ENCODE measurements around the gene TRAK2. TPM values are rescaled to one million over a fixed set of nuclear protein-coding genes. Genes with fewer than 3 reads are reported as not detected.

Gene TRAK2
- total and polyA plus RNA-seq, 2 donors (not counting 1 experiment from before 2014, with no cell fraction given): 16.9 to 21.6 TPM

- Histone ChIP-seq H3K9me3 (ENCODE audit: control extremely low read depth in 1 of 3, control insufficient read depth in 2 of 3, insufficient read depth in 1 of 3, low read length in 2 of 3) (peaks cover 0 to 4% (median 0%) of the 10 kb centered on the region in 3 donors), H3K4me1 (ENCODE audit: control insufficient read depth in 2 of 2, insufficient read depth in 2 of 2, low read length in 2 of 2) (peaks cover 5 to 10% of the 10 kb centered on the region in 2 donors), H2AFZ (ENCODE audit: insufficient read depth, low read depth, low read length, poor library complexity, severe bottlenecking) (no peak overlapping the region), H3K4me2 (replicated peaks; ENCODE audit: low read depth, low read length, poor library complexity, severe bottlenecking) (no peak overlapping the region), H3K79me2 (ENCODE audit: control insufficient read depth, insufficient read depth, low read length) (no peaks in the 10 kb centered on the region), H3K36me3 (replicated peaks in 1 of 2; ENCODE audit: control extremely low read depth in 1 of 2, control insufficient read depth in 1 of 2, extremely low read depth in 1 of 2, insufficient read depth in 2 of 2, low read length in 1 of 2) (no peaks in the 10 kb centered on the region), H3K9ac (ENCODE audit: low read length) (no peak overlapping the region), H3K4me3 (ENCODE audit: control extremely low read depth in 1 of 5, extremely low read depth in 1 of 5, insufficient read depth in 1 of 5, low read depth in 2 of 5, low read length in 4 of 5) (no peak overlapping the region), H3K27ac (ENCODE audit: low read length in 2 of 2) (no peak overlapping the region), H4K20me1 (ENCODE audit: control insufficient read depth, insufficient read depth, low read length, poor library complexity, severe bottlenecking) (no peaks in the 10 kb centered on the region), H3K27me3 (replicated peaks in 1 of 4; ENCODE audit: control extremely low read depth in 1 of 4, control insufficient read depth in 3 of 4, insufficient read depth in 4 of 4, low read length in 3 of 4) (no peaks in the 10 kb centered on the region)
- intact Hi-C loops (cut with micrococcal nuclease): no loop called here
- Mint-ChIP-seq H3K4me1 (peaks cover 11% of the 10 kb centered on the region), H3K27ac (no peak overlapping the region), H3K27me3 (no peaks in the 10 kb centered on the region), H3K4me3 (no peak overlapping the region), H3K9me3 (ENCODE audit: insufficient read depth) (no peaks in the 10 kb centered on the region)
- TF ChIP-seq CTCF (IDR thresholded peaks at IDR 0.05): no peak
- TF ChIP-seq EZH2 (IDR thresholded peaks at IDR 0.05; ENCODE audit: borderline replicate concordance, insufficient read depth, low read depth, low read length, poor library complexity, severe bottlenecking): no peak
- no peak for ATAC-seq (ENCODE audit: low read depth)
- POLR2A ChIA-PET: no interaction called here
- no peak for DNase-seq
- WGBS (ENCODE audit: insufficient coverage): 88% methylated on average over 1 of the region's 1 CpG
- CTCF ChIA-PET: no interaction called here
Measured at GRCh38 chr2:201348758-201349157, 102.5 kb downstream of the TRAK2 start.

- no peaks in the 10 kb centered on the region for H3K9me3 Mint-ChIP-seq (ENCODE audit: insufficient read depth)
- Histone ChIP-seq H2AFZ (ENCODE audit: insufficient read depth, low read depth, low read length, poor library complexity, severe bottlenecking) (no peak overlapping the region), H3K27me3 (replicated peaks in 1 of 4; ENCODE audit: control extremely low read depth in 1 of 4, control insufficient read depth in 3 of 4, insufficient read depth in 4 of 4, low read length in 3 of 4) (no peaks in the 10 kb centered on the region), H3K36me3 (replicated peaks in 1 of 2; ENCODE audit: control extremely low read depth in 1 of 2, control insufficient read depth in 1 of 2, extremely low read depth in 1 of 2, insufficient read depth in 2 of 2, low read length in 1 of 2) (no peaks in the 10 kb centered on the region), H4K20me1 (ENCODE audit: control insufficient read depth, insufficient read depth, low read length, poor library complexity, severe bottlenecking) (no peaks in the 10 kb centered on the region), H3K4me1 (ENCODE audit: control insufficient read depth in 2 of 2, insufficient read depth in 2 of 2, low read length in 2 of 2) (peaks cover 5 to 10% of the 10 kb centered on the region in 2 donors), H3K4me2 (replicated peaks; ENCODE audit: low read depth, low read length, poor library complexity, severe bottlenecking) (no peak overlapping the region), H3K4me3 (ENCODE audit: control extremely low read depth in 1 of 5, extremely low read depth in 1 of 5, insufficient read depth in 1 of 5, low read depth in 2 of 5, low read length in 4 of 5) (no peak overlapping the region), H3K9me3 (ENCODE audit: control extremely low read depth in 1 of 3, control insufficient read depth in 2 of 3, insufficient read depth in 1 of 3, low read length in 2 of 3) (peaks cover 0 to 4% (median 0%) of the 10 kb centered on the region in 3 donors), H3K27ac (ENCODE audit: low read length in 2 of 2) (no peak overlapping the region), H3K9ac (ENCODE audit: low read length) (no peak overlapping the region), H3K79me2 (ENCODE audit: control insufficient read depth, insufficient read depth, low read length) (no peaks in the 10 kb centered on the region)
- ChIA-PET POLR2A (no interaction called here), CTCF (no interaction called here)
- WGBS (ENCODE audit: insufficient coverage): 100% methylated on average over 3 of the region's 4 CpGs
- TF ChIP-seq EZH2 (IDR thresholded peaks at IDR 0.05; ENCODE audit: borderline replicate concordance, insufficient read depth, low read depth, low read length, poor library complexity, severe bottlenecking) (no peak), CTCF (IDR thresholded peaks at IDR 0.05) (no peak)
- H3K4me3 Mint-ChIP-seq: no peak overlapping the region
- ATAC-seq (ENCODE audit: low read depth) (no peak), DNase-seq (no peak)
- intact Hi-C loops (cut with micrococcal nuclease): no loop called here
- H3K27ac Mint-ChIP-seq: no peak overlapping the region
- H3K27me3 Mint-ChIP-seq: no peaks in the 10 kb centered on the region
- H3K4me1 Mint-ChIP-seq: peaks cover 11% of the 10 kb centered on the region
Measured at GRCh38 chr2:201347138-201347537, 104.1 kb downstream of the TRAK2 start.

All from B cell (primary cell).